HG03064 (cell line): ENCODE results near the gene TMEM63B.
"Not testable (repeated sequence)": the region's sequence is repeated elsewhere in the genome, so short reads cannot be mapped to it uniquely, and the experiment has no call there.

Experiments
- ATAC-seq: cut with Tn5 transposase; IDR thresholded peaks from one replicate; pipeline ENCODE4 v1.9.1; 2021; ENCODE audit warnings: low read depth; ENCODE audit not compliant: unreplicated experiment

The TMEM63B gene

GRCh38 chr6:44166591-44167184 is 39.3 kb downstream of the TMEM63B start:
- ATAC-seq: no peak

GRCh38 chr6:44167567-44167966 is 40.2 kb downstream of the TMEM63B start:
- no peak for ATAC-seq

GRCh38 chr6:44169154-44169553 is 41.8 kb downstream of the TMEM63B start:
- ATAC-seq: no peak

- no peak for ATAC-seq
These were observed 42.7 kb downstream of the TMEM63B start for GRCh38 chr6:44169886-44170570.

- no peak for ATAC-seq
These were observed 44.7 kb downstream of the TMEM63B start for GRCh38 chr6:44171899-44172546.

GRCh38 chr6:44172731-44173500 is 45.6 kb downstream of the TMEM63B start:
- ATAC-seq: no peak

GRCh38 chr6:44176130-44176761 is 48.9 kb downstream of the TMEM63B start:
- ATAC-seq: no peak

- peak; percentile 57 for ATAC-seq
These were observed 49.6 kb downstream of the TMEM63B start for GRCh38 chr6:44176762-44177509.

- ATAC-seq: no peak
These were observed 50.5 kb downstream of the TMEM63B start for GRCh38 chr6:44177691-44178423.

GRCh38 chr6:44178424-44179071 is 51.2 kb downstream of the TMEM63B start:
- ATAC-seq: no peak

GRCh38 chr6:44179072-44179536 is 51.8 kb downstream of the TMEM63B start:
- ATAC-seq: no peak

- ATAC-seq: no peak
These were observed 52.3 kb downstream of the TMEM63B start for GRCh38 chr6:44179648-44180047.

GRCh38 chr6:44180406-44180805 is 53.1 kb downstream of the TMEM63B start:
- no peak for ATAC-seq

GRCh38 chr6:44180886-44181285 is 53.5 kb downstream of the TMEM63B start:
- ATAC-seq: no peak

- not testable (repeated sequence) for ATAC-seq
These were observed 54.4 kb downstream of the TMEM63B start for GRCh38 chr6:44181784-44182183.

GRCh38 chr6:44182911-44183390 is 55.6 kb downstream of the TMEM63B start:
- no peak for ATAC-seq

- no peak for ATAC-seq
These were observed 56.4 kb downstream of the TMEM63B start for GRCh38 chr6:44183783-44184182.

GRCh38 chr6:44185356-44185755 is 58.0 kb downstream of the TMEM63B start:
- not testable (repeated sequence) for ATAC-seq
